Type B pancreatic cell (in vitro differentiated cells): ENCODE results near the gene SLC9A9. TPM values are rescaled to one million over a fixed set of nuclear protein-coding genes. Genes with fewer than 3 reads are reported as not detected.

ENCODE experiments used
- DNase-seq: peaks from one replicate; pipeline ENCODE4 v3.0.0; 2021; ENCODE audit warnings: mixed read lengths; ENCODE audit not compliant: unreplicated experiment; ENCODE audit errors: extremely low spot score
- H3K27ac Mint-ChIP-seq: 2 replicates; pipeline ENCODE4 v1.8.0; 2021; ENCODE audit warnings: mild to moderate bottlenecking, mixed read lengths
- H3K27me3 Mint-ChIP-seq: 2 replicates; pipeline ENCODE4 v1.8.0; 2021; ENCODE audit warnings: mixed read lengths
- H3K36me3 Mint-ChIP-seq: 2 replicates; pipeline ENCODE4 v1.8.0; 2021; ENCODE audit warnings: mixed read lengths
- H3K4me1 Mint-ChIP-seq: one replicate; pipeline ENCODE4 v1.8.0; 2021; ENCODE audit warnings: mixed read lengths; ENCODE audit not compliant: unreplicated experiment
- H3K4me3 Mint-ChIP-seq: 2 replicates; pipeline ENCODE4 v1.8.0; 2021; ENCODE audit warnings: mild to moderate bottlenecking, mixed read lengths
- H3K9me3 Mint-ChIP-seq: 2 replicates; pipeline ENCODE4 v1.8.0; 2021; ENCODE audit warnings: mixed read lengths
- total RNA-seq: library from RNA; stranded (reverse); gene quantifications from 2 replicates; pipeline ENCODE4 v1.2.1, GENCODE V29; 2021; ENCODE audit warnings: low replicate concordance
- TF ChIP-seq, protein P1 (sequence below): fragments of 200-600 bp; sonication (generic); conservative IDR thresholded peaks from 2 replicates; pipeline ENCODE4 v1.5.0; 2021; ENCODE audit warnings: antibody characterized with exemption, mild to moderate bottlenecking

SLC9A9 gene
- total RNA-seq, 1 donor from 2014 or later = 2.7 TPM

- Mint-ChIP-seq H3K4me1 (peaks cover 17% of the 10 kb centered on the region), H3K36me3 (no peaks in the 10 kb centered on the region), H3K27ac (no peak overlapping the region), H3K4me3 (no peak overlapping the region), H3K9me3 (no peaks in the 10 kb centered on the region), H3K27me3 (no peaks in the 10 kb centered on the region)
- TF ChIP-seq, protein P1, sequence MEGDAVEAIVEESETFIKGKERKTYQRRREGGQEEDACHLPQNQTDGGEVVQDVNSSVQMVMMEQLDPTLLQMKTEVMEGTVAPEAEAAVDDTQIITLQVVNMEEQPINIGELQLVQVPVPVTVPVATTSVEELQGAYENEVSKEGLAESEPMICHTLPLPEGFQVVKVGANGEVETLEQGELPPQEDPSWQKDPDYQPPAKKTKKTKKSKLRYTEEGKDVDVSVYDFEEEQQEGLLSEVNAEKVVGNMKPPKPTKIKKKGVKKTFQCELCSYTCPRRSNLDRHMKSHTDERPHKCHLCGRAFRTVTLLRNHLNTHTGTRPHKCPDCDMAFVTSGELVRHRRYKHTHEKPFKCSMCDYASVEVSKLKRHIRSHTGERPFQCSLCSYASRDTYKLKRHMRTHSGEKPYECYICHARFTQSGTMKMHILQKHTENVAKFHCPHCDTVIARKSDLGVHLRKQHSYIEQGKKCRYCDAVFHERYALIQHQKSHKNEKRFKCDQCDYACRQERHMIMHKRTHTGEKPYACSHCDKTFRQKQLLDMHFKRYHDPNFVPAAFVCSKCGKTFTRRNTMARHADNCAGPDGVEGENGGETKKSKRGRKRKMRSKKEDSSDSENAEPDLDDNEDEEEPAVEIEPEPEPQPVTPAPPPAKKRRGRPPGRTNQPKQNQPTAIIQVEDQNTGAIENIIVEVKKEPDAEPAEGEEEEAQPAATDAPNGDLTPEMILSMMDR = no peak
- DNase-seq = no peak
Measured at GRCh38 chr3:143367171-143367570, 481.1 kb downstream of the SLC9A9 start.

DNA sequence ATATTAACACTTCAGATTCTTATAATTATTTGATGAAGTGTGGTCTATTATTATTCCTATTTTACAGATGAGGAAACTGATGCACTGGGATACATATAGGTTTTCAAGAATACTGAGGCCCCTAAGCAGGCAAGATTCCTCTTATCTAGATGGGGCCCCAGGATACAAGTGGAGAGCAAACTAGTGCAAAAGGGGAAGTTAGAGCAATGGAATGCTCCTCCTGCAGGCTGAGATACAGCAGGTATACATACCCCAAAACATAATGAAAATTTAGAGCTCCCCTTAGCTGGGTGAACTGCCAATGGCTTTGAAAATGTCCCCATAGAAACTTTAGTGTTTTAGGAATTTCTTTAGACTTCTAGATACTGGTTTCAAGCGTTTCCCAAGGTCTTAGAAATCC lies 481.6 kb downstream of the SLC9A9 start:
- Mint-ChIP-seq H3K4me3 (no peak overlapping the region), H3K27ac (no peak overlapping the region), H3K36me3 (no peaks in the 10 kb centered on the region), H3K9me3 (no peaks in the 10 kb centered on the region), H3K4me1 (peaks cover 17% of the 10 kb centered on the region), H3K27me3 (no peaks in the 10 kb centered on the region)
- no peak for DNase-seq
- TF ChIP-seq, protein P1 = no peak

DNA sequence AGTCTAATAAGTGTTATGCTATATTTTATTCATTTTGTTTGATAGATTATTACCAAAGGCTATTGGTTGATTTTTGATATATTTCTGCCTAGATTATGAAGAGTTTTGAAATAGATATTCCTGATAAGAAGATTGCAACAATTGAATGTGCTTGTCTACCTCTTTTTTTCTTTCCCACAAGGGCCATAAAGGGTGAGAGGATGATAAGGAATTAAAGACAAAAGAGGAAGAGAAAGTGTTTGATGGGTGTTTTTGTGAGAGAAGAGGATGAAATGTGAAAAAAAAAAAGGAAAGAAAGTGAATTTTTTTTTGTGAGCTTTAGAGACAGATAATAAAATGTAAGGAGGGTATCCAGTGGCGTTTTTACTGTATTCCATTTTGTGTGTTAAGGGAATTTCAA lies 484.3 kb downstream of the SLC9A9 start:
- Mint-ChIP-seq H3K4me3 (no peak overlapping the region), H3K36me3 (no peaks in the 10 kb centered on the region), H3K27me3 (no peaks in the 10 kb centered on the region), H3K4me1 (peaks cover 28% of the 10 kb centered on the region), H3K27ac (no peak overlapping the region), H3K9me3 (no peaks in the 10 kb centered on the region)
- no peak for DNase-seq
- TF ChIP-seq, protein P1 = no peak

GRCh38 chr3:143363276-143363675 lies 485.0 kb downstream of the SLC9A9 start:
- Mint-ChIP-seq H3K4me1 (peaks cover 28% of the 10 kb centered on the region), H3K27me3 (no peaks in the 10 kb centered on the region), H3K4me3 (no peak overlapping the region), H3K27ac (no peak overlapping the region), H3K9me3 (no peaks in the 10 kb centered on the region), H3K36me3 (no peaks in the 10 kb centered on the region)
- TF ChIP-seq, protein P1 = no peak
- no peak for DNase-seq

DNA sequence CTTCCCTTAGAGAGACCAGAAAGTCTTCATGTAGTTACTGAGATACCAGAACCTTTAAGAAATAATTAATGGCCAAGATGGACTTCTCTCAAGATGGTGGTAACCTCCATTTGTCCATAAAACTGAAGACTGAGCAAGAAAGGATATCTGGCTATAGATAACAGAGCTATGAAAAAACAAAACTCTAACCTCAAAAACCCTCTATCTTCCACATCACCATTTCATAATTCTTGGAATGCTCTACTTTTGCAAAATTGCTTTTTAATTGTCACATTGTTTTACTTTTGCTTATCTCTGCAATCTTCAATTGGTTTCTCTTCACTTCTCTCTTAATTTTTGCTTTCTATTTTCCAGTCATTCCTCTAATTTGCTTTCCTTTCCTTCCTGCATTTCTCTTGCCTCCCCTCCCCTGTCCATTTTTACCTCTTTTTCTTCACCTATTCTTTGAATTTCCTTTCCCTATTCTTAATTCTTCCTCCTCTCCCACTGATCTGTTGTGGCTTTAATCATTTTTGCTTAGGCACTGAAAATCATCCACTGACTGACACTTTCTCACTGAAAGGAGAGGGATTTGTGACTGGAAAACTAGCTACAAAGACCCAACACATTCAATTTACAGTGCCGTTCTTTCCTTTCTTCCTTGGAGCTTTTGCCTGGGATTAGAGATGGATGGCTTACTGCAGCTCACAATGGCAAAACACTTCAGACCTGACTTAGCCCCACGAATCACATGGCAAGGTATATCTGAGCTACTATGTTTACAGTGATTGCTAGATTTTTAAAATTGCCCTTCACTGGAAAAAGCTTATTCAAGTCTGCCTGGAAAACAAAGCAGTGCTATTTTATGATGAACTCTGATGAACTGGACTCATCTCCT lies 485.9 kb downstream of the SLC9A9 start:
- no peak for DNase-seq

More for the DNA sequence above, 485.9 kb downstream of the SLC9A9 start:
- Mint-ChIP-seq H3K4me3 (no peak overlapping the region), H3K36me3 (no peaks in the 10 kb centered on the region), H3K27ac (no peak overlapping the region), H3K27me3 (no peaks in the 10 kb centered on the region), H3K9me3 (no peaks in the 10 kb centered on the region), H3K4me1 (peaks cover 24% of the 10 kb centered on the region)
- TF ChIP-seq, protein P1 = no peak
